IPS-15b (cell line): ENCODE data around the gene ADCY6.
A peak's percentile ranks its signal among the peaks of the same experiment; 100 is the strongest.

Experiments
- H3K27me3 ChIP-seq: one replicate; pipeline ENCODE4 v1.6.1; 2013; ENCODE audit warnings: low read length; ENCODE audit not compliant: control insufficient read depth, insufficient read depth
- H3K36me3 ChIP-seq: one replicate; pipeline ENCODE4 v1.6.1; 2013; ENCODE audit warnings: low read length; ENCODE audit not compliant: control insufficient read depth, insufficient read depth
- H3K4me1 ChIP-seq: one replicate; pipeline ENCODE4 v1.6.1; 2013; ENCODE audit warnings: mild to moderate bottlenecking, low read length; ENCODE audit not compliant: control insufficient read depth, insufficient read depth
- H3K4me3 ChIP-seq: one replicate; pipeline ENCODE4 v1.5.1; 2013; ENCODE audit warnings: low read depth, low read length
- H3K9ac ChIP-seq: one replicate; pipeline ENCODE4 v1.6.1; 2013; ENCODE audit warnings: low read depth, mild to moderate bottlenecking, low read length
- H3K9me3 ChIP-seq: one replicate; pipeline ENCODE4 v1.6.1; 2013; ENCODE audit warnings: mild to moderate bottlenecking, low read length; ENCODE audit not compliant: control insufficient read depth, insufficient read depth

ADCY6 gene

DNA sequence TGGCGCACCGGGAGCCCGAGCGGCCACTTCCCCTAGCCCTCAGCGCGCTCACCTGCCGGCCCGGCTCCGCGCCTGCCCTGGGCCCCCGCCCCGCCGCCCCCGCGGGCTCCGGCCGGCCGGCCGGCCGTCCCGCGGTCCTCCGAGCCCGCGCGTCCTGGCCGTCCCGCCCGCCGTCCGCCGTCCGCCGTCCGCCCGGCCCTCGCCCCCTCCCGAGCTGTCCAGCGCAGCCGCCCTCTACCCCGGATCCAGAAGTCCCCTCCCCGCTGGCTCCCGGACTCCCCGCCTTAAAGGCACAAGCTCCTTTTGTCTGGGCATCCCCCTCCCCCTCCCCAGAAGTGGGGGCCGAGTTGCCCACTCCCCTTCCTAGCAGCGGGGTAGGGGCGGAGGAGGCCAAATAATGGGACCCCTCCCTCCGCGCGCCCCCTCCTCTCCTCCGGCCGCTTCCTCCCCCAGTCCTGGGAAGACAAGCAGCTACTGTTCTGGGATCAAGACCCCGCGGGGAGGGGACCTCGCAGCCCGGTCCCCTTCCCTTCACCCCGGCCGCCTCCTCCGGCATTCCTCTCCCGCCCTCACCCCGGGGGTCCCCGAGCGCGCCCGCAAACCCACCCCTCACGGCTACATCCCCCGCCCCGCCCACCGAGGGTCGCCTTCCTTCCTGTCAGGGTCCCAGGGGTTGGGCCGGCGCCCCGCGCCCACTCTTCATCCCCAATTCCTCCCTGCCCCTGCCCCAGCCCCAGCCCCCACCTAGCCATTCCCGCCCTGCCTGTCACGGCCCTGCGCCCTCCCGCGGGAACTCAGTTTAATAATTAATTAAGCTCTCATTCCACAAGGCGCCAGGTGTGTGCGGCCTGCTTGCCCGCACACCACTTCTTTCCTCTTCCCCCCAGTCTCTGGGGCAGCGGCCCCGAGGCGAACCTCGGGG is at the start of gene ADCY6:
Gene ADCY6 (minus strand): TSS at position 236 of the 922 bp plus-strand sequence. CDS start 5,655 bp downstream, outside the sequence.
- Histone ChIP-seq H3K9me3 (no peaks in the 10 kb centered on the region), H3K27me3 (peaks cover 8% of the 10 kb centered on the region), H3K4me3 (peak within 1 kb of the TSS; percentile 77), H3K9ac (peak within 1 kb of the TSS; percentile 54), H3K36me3 (peaks cover 3% of the 10 kb centered on the region), H3K4me1 (peaks cover 4% of the 10 kb centered on the region)

GRCh38 chr12:48838048-48838447 is 49.2 kb upstream of the ADCY6 start:
- H3K9ac ChIP-seq = no peak overlapping the region
- H3K4me1 ChIP-seq = no peaks in the 10 kb centered on the region
- peaks cover 49% of the 10 kb centered on the region for H3K36me3 ChIP-seq
- no peaks in the 10 kb centered on the region for H3K9me3 ChIP-seq
- H3K27me3 ChIP-seq = no peaks in the 10 kb centered on the region
- H3K4me3 ChIP-seq = no peak overlapping the region

GRCh38 chr12:48832321-48833060 is 43.6 kb upstream of the ADCY6 start:
- H3K9me3 ChIP-seq = no peaks in the 10 kb centered on the region
- no peak overlapping the region for H3K4me3 ChIP-seq
- peaks cover 77% of the 10 kb centered on the region for H3K36me3 ChIP-seq
- H3K9ac ChIP-seq = no peak overlapping the region
- H3K4me1 ChIP-seq = no peaks in the 10 kb centered on the region
- no peaks in the 10 kb centered on the region for H3K27me3 ChIP-seq

DNA sequence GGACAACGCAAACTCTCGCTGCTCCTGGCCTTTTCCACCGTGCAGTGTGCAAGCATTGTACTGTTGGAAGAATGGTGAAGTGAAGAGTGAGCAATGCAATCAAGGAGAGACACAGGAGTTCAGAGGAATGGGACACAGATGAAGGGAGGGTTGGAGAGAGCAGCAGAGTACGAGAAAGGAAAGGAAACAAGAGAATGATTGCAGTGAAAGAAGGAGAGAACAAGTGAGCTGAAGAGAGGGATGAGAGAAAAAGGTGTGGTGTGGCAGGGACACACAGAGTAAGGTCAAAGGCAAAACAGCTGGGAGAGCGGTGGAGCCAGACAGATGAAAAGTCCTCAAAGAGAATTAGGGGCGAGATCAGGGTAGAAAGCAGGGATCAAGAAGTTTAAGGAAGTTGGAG is 42.4 kb upstream of the ADCY6 start:
- H3K9ac ChIP-seq = no peak overlapping the region
- H3K9me3 ChIP-seq = no peaks in the 10 kb centered on the region
- H3K27me3 ChIP-seq = no peaks in the 10 kb centered on the region
- H3K36me3 ChIP-seq = peaks cover 69% of the 10 kb centered on the region
- H3K4me3 ChIP-seq = no peak overlapping the region
- no peaks in the 10 kb centered on the region for H3K4me1 ChIP-seq

DNA sequence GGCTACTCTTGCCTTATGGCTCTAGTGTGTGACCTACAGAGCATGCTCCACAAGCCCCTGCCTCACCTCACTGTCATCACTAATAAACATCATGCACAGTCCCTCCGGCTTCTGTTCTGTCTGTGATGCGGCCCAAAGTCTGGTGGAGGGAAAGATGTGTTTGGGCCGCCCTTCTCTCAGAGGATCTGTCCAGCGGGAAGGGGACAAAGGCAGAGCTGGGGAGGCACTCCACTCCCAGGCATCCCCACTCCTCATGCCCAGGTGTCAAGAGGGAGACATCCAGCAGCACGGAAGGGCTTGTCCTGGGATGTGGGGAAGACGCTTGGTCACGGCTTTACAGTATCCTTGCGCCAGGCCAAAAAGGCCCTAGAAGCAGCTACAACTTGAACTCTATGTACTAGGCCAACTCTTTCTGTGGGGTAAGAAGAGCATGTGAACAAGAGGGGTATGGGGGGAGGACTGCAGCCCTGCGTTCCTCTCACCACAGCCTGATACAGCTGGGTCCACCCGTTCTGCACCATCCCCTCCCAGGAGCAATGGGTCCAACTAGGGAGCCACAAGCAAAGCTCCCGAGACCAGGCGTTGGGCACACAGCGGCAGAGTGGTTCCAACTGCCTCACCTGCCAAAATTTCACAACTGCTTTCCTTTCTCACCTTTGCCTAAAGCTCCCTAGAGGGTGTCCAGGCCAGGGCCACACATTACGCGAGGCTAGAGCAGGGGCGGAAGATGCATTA is 40.1 kb upstream of the ADCY6 start:
- Histone ChIP-seq H3K36me3 (peaks cover 62% of the 10 kb centered on the region), H3K4me1 (peaks cover 3% of the 10 kb centered on the region), H3K27me3 (no peaks in the 10 kb centered on the region), H3K9me3 (no peaks in the 10 kb centered on the region), H3K4me3 (no peak overlapping the region), H3K9ac (no peak overlapping the region)

- Histone ChIP-seq H3K4me1 (peaks cover 6% of the 10 kb centered on the region), H3K9me3 (no peaks in the 10 kb centered on the region), H3K9ac (no peak overlapping the region), H3K36me3 (peaks cover 56% of the 10 kb centered on the region), H3K4me3 (no peak overlapping the region), H3K27me3 (no peaks in the 10 kb centered on the region)
Observed at GRCh38 chr12:48828293-48828692, 39.4 kb upstream of the ADCY6 start.

DNA sequence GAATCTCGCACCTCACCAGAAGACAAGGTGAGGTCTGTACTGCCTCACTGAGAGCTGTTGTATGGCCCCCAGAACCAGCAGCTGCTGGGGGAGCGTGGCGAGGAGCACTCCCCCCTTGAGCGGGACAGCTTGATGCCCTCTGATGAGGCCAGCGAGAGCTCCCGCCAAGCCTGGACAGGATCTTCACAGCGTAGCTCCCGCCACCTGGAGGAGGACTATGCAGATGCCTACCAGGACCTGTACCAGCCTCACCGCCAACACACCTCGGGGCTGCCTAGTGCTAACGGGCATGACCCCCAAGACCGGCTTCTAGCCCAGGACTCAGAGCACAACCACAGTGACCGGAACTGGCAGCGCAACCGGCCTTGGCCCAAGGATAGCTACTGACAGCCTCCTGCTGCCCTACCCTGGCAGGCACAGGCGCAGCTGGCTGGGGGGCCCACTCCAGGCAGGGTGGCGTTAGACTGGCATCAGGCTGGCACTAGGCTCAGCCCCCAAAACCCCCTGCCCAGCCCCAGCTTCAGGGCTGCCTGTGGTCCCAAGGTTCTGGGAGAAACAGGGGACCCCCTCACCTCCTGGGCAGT is 38.7 kb upstream of the ADCY6 start:
- Histone ChIP-seq H3K4me3 (no peak overlapping the region), H3K36me3 (peaks cover 49% of the 10 kb centered on the region), H3K27me3 (no peaks in the 10 kb centered on the region), H3K4me1 (peaks cover 6% of the 10 kb centered on the region), H3K9me3 (no peaks in the 10 kb centered on the region), H3K9ac (no peak overlapping the region)

GRCh38 chr12:48827026-48827425 is 38.1 kb upstream of the ADCY6 start:
- Histone ChIP-seq H3K9me3 (no peaks in the 10 kb centered on the region), H3K27me3 (peaks cover 2% of the 10 kb centered on the region), H3K36me3 (peaks cover 44% of the 10 kb centered on the region), H3K9ac (no peak overlapping the region), H3K4me3 (no peak overlapping the region), H3K4me1 (peaks cover 6% of the 10 kb centered on the region)

DNA sequence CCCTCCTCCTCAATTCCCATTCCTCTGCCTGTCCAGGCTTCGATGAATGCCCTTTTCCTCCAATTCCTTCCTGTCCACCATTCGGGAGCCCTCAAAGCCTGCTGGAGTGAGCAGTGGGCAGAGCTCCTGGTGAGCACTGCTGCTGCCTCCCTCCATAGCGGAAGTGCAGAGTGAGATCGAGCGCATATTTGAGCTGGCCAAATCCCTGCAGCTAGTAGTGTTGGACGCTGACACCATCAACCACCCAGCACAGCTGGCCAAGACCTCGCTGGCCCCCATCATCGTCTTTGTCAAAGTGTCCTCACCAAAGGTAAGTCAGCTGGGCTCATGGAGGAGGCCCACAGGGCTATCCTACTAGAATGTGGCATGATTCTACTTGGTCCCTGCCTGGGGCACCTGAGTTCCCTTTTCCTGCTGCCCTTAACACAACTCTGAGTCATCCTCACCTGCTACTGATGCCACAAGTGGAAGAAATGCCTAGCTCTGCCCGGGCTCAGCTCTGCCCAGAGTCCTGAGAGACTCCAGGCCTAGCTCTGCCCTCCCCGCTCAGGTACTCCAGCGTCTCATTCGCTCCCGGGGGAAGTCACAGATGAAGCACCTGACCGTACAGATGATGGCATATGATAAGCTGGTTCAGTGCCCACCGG is 37.4 kb upstream of the ADCY6 start:
- Histone ChIP-seq H3K4me3 (no peak overlapping the region), H3K36me3 (peaks cover 38% of the 10 kb centered on the region), H3K9ac (no peak overlapping the region), H3K27me3 (peaks cover 2% of the 10 kb centered on the region), H3K9me3 (no peaks in the 10 kb centered on the region), H3K4me1 (peaks cover 6% of the 10 kb centered on the region)

DNA sequence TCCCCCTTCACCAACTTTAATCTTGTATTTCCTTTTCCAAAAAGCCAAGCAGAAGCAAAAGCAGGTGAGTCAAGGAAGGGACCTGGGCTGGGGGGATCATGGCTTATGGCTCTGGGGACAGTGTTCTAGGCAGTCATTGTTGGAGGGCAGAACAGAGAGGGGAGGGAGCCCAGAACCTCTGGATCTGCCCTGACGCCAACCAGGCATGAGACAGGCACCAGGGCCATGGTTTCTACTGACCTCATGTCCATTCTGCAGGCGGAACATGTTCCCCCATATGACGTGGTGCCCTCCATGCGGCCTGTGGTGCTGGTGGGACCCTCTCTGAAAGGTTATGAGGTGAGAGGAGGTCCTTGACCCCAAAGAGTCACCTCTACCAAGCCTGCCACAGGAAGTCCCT is 36.0 kb upstream of the ADCY6 start:
- Histone ChIP-seq H3K4me3 (no peak overlapping the region), H3K4me1 (peaks cover 12% of the 10 kb centered on the region), H3K9ac (peak overlapping the region; percentile 37), H3K9me3 (no peaks in the 10 kb centered on the region), H3K36me3 (peaks cover 24% of the 10 kb centered on the region), H3K27me3 (peaks cover 11% of the 10 kb centered on the region)

DNA sequence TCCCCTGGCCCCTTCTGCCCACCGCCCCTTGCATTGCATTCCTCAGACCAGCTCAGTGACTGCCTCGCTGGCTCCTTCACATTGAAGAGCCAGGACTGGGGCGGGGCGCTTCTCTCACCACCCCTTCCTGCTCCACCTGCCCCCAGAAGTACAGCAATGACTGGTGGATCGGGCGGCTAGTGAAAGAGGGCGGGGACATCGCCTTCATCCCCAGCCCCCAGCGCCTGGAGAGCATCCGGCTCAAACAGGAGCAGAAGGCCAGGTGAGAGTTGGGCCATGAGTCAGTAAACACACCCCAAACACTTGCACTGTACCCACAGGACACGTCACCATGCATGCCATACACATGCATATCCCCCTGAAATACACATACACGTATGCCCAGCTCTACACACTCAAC is 35.2 kb upstream of the ADCY6 start:
- Histone ChIP-seq H3K36me3 (peaks cover 18% of the 10 kb centered on the region), H3K4me3 (peak overlapping the region; percentile 3), H3K9me3 (no peaks in the 10 kb centered on the region), H3K27me3 (peaks cover 19% of the 10 kb centered on the region), H3K4me1 (peaks cover 13% of the 10 kb centered on the region), H3K9ac (no peak overlapping the region)
